Measurements from ENCODE around the gene HDAC4.

GRCh38 chr2:239246723-239247122 is 154.1 kb downstream of the HDAC4 start:
- TF ChIP-seq ZBTB7A (IDR thresholded peaks at IDR 0.05; ENCODE audit: low read depth) (no peak), RAD21 (IDR thresholded peaks at IDR 0.05; ENCODE audit: low read depth) (no peak), EP300 (IDR thresholded peaks at IDR 0.05; ENCODE audit: borderline replicate concordance) (no peak), EGR1 (IDR thresholded peaks at IDR 0.05) (no peak), CEBPB (IDR thresholded peaks at IDR 0.05) (no peak), YY1 (IDR thresholded peaks at IDR 0.05; ENCODE audit: low read depth) (no peak), CREB1 (IDR thresholded peaks at IDR 0.05; ENCODE audit: low read depth) (no peak), MAX (IDR thresholded peaks at IDR 0.05) (no peak; the same call in 1 of the 2 replicates), NFIC (IDR thresholded peaks at IDR 0.05) (no peak), REST (IDR thresholded peaks at IDR 0.05; ENCODE audit: low read depth) (no peak), TAF1 (IDR thresholded peaks at IDR 0.05; ENCODE audit: low read depth) (no peak), USF1 (IDR thresholded peaks at IDR 0.05) (no peak)

All from Ishikawa (cell line).